Skeletal muscle tissue (tissue), 4 donors: ENCODE data around the gene TPCN1. TPM values are rescaled to one million over a fixed set of nuclear protein-coding genes. Genes with fewer than 3 reads are reported as not detected.

ENCODE experiments used
- H3K27ac ChIP-seq: one replicate; pipeline ENCODE4 v1.7.0; 2013; ENCODE audit warnings: mild to moderate bottlenecking, low read depth, low read length, inconsistent platforms
- H3K27me3 ChIP-seq, 3 donors: one replicate each; pipeline ENCODE4 v1.7.0; 2013; ENCODE audit warnings: low read length in 3 of 3; ENCODE audit not compliant: control insufficient read depth in 3 of 3, insufficient read depth in 3 of 3
- H3K36me3 ChIP-seq, 3 donors: one replicate each; pipeline ENCODE4 v1.7.0; 2013; ENCODE audit warnings: low read length in 3 of 3; ENCODE audit not compliant: control insufficient read depth in 3 of 3, insufficient read depth in 3 of 3
- H3K4me1 ChIP-seq, 3 donors: one replicate each; pipeline ENCODE4 v1.7.0; 2013; ENCODE audit warnings: low read length in 3 of 3, mild to moderate bottlenecking in 3 of 3; ENCODE audit not compliant: control insufficient read depth in 3 of 3, insufficient read depth in 3 of 3
- H3K4me3 ChIP-seq, 3 donors: one replicate each; pipeline ENCODE4 v1.7.0; 2013; ENCODE audit warnings: low read length in 3 of 3
- H3K9ac ChIP-seq, 3 donors: one replicate each; pipeline ENCODE4 v1.7.0; 2013; ENCODE audit warnings: low read length in 3 of 3, mild to moderate bottlenecking in 3 of 3, moderate library complexity in 2 of 3, low read depth in 1 of 3
- H3K9me3 ChIP-seq, 3 donors: one replicate each; pipeline ENCODE4 v1.7.0; 2013; ENCODE audit warnings: low read length in 3 of 3; ENCODE audit not compliant: control insufficient read depth in 3 of 3
- total RNA-seq: library from RNA; depleted of rRNA; stranded (reverse); fragments of >200 nt; gene quantifications from one replicate; pipeline ENCODE4 v1.2.3, GENCODE V29; 2014
- donor health status: Osteomylitis.

Gene TPCN1
- total RNA-seq, 1 donor from 2014 or later, result 11.0 TPM

GRCh38 chr12:113266106-113266895, 45.0 kb downstream of the TPCN1 start:
- Histone ChIP-seq H3K9ac (no peak overlapping the region), H3K4me1 (peaks cover 7 to 18% (median 17%) of the 10 kb centered on the region in 3 donors), H3K4me3 (no peak overlapping the region), H3K27ac (no peak overlapping the region), H3K36me3 (peaks cover 52 to 60% (median 55%) of the 10 kb centered on the region in 3 donors), H3K9me3 (no peaks in the 10 kb centered on the region), H3K27me3 (no peaks in the 10 kb centered on the region)

- Histone ChIP-seq H3K36me3 (peaks cover 52 to 57% (median 56%) of the 10 kb centered on the region in 3 donors), H3K27me3 (no peaks in the 10 kb centered on the region), H3K9ac (no peak overlapping the region), H3K27ac (no peak overlapping the region), H3K9me3 (no peaks in the 10 kb centered on the region), H3K4me3 (no peak overlapping the region), H3K4me1 (peaks cover 20 to 26% (median 26%) of the 10 kb centered on the region in 3 donors)
Observed at GRCh38 chr12:113267621-113268020, 46.4 kb downstream of the TPCN1 start.

GRCh38 chr12:113268136-113268535, 46.9 kb downstream of the TPCN1 start:
- Histone ChIP-seq H3K9me3 (no peaks in the 10 kb centered on the region), H3K4me1 (peaks cover 25 to 26% (median 26%) of the 10 kb centered on the region in 3 donors), H3K27me3 (no peaks in the 10 kb centered on the region), H3K9ac (no peak overlapping the region), H3K27ac (no peak overlapping the region), H3K4me3 (no peak overlapping the region), H3K36me3 (peaks cover 54 to 60% (median 55%) of the 10 kb centered on the region in 3 donors)

DNA sequence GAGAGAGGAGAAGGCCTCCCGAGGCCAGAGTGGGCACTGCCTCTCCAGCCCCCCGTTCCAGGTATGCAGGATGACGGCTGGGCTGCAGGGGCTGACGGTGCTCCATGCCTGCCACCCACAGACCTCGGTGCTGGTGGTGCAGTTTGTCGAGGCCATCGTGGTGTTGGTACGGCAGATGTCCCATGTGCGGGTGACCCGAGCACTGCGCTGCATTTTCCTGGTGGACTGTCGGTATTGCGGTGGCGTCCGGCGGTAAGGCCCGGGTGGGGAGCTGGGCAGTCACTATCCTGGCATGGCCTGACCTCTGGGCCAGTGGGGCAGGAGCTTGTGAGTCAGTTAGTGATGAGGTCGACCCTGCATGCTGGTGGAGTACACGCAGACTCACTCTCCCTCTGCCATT, 47.4 kb downstream of the TPCN1 start:
- H3K4me3 ChIP-seq, result no peak overlapping the region
- peaks cover 54 to 63% (median 58%) of the 10 kb centered on the region in 3 donors for H3K36me3 ChIP-seq
- no peak overlapping the region for H3K27ac ChIP-seq
- H3K9ac ChIP-seq, result no peak overlapping the region
- H3K27me3 ChIP-seq, result no peaks in the 10 kb centered on the region
- H3K9me3 ChIP-seq, result no peaks in the 10 kb centered on the region
- peaks cover 22 to 27% (median 24%) of the 10 kb centered on the region in 3 donors for H3K4me1 ChIP-seq

DNA sequence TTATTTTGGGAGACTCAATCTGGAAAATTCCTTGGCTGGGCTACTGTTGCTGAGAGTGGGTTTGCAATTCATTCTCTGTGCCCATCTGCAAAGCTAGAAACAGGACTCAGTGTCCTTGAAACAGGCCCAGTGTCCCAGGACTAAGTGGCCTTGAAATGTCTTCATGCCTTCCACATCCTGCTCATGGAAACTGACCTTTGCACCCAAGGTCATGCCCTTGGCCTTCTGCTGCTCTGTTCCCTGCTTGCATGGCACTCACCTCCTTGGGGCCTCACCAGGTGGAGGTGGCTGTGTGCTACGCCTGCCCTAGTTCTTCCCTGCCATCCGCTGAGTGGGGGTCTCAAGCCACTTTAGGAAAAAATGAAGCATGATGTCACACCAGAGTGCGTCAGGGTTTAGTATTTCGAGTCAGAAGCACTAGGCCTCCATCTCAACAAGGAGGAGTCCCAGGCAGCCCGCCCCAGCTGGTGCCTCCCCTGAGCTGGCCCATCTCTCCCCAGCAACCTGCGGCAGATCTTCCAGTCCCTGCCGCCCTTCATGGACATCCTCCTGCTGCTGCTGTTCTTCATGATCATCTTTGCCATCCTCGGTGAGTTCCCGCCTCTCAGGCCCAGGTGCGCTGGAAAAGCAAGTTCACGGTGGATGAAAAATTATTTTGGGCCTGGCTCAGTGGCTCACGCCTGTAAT, 48.1 kb downstream of the TPCN1 start:
- no peak overlapping the region for H3K27ac ChIP-seq
- H3K4me1 ChIP-seq, result peaks cover 22 to 28% (median 24%) of the 10 kb centered on the region in 3 donors
- no peak overlapping the region for H3K4me3 ChIP-seq
- H3K9me3 ChIP-seq, result no peaks in the 10 kb centered on the region
- H3K36me3 ChIP-seq, result peaks cover 60 to 64% (median 62%) of the 10 kb centered on the region in 3 donors
- no peak overlapping the region for H3K9ac ChIP-seq
- H3K27me3 ChIP-seq, result no peaks in the 10 kb centered on the region

- Histone ChIP-seq H3K36me3 (peaks cover 66 to 69% (median 68%) of the 10 kb centered on the region in 3 donors), H3K9ac (no peak overlapping the region), H3K4me1 (peaks cover 22 to 28% (median 24%) of the 10 kb centered on the region in 3 donors)
Observed at GRCh38 chr12:113270709-113271009, 49.4 kb downstream of the TPCN1 start.

DNA sequence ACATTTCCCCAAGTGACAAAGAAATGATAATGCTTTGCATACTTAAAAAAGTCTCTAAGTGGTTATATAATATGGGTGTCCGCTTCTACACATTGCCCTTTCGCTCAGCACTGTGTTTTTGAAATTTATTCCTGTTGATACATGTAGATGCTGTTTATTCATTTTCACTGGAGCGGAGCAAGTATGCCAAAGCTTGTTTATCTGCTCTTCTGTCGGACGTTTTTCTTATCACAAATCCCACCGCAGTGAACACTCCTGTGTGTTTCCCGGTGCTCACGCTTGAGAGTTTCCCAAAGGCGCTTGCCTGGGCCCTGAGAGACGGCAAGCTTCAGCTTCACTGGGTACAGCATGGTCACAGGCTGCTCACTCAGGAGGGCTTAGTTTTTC, 50.2 kb downstream of the TPCN1 start:
- Histone ChIP-seq H3K9me3 (no peaks in the 10 kb centered on the region), H3K4me1 (peaks cover 22 to 28% (median 24%) of the 10 kb centered on the region in 3 donors), H3K36me3 (peaks cover 61 to 67% (median 64%) of the 10 kb centered on the region in 3 donors), H3K27ac (peak overlapping the region; percentile 83), H3K4me3 (peak overlapping the region in 1 of 3 donors; percentile 40), H3K9ac (peak overlapping the region; percentile 12 to 75 (median 30)), H3K27me3 (no peaks in the 10 kb centered on the region)

More at GRCh38 chr12:113270709-113271009, 49.4 kb downstream of the TPCN1 start:
- Histone ChIP-seq H3K27me3 (no peaks in the 10 kb centered on the region), H3K9me3 (no peaks in the 10 kb centered on the region), H3K27ac (no peak overlapping the region), H3K4me3 (no peak overlapping the region)

- Histone ChIP-seq H3K4me1 (peaks cover 22 to 28% (median 24%) of the 10 kb centered on the region in 3 donors), H3K9me3 (no peaks in the 10 kb centered on the region), H3K36me3 (peaks cover 61 to 67% (median 62%) of the 10 kb centered on the region in 3 donors), H3K27ac (peak overlapping the region; percentile 83), H3K27me3 (no peaks in the 10 kb centered on the region), H3K9ac (peak overlapping the region; percentile 12 to 75 (median 30)), H3K4me3 (peak overlapping the region in 2 of 3 donors; percentile 40 to 41)
Observed at GRCh38 chr12:113271853-113272561, 50.7 kb downstream of the TPCN1 start.

DNA sequence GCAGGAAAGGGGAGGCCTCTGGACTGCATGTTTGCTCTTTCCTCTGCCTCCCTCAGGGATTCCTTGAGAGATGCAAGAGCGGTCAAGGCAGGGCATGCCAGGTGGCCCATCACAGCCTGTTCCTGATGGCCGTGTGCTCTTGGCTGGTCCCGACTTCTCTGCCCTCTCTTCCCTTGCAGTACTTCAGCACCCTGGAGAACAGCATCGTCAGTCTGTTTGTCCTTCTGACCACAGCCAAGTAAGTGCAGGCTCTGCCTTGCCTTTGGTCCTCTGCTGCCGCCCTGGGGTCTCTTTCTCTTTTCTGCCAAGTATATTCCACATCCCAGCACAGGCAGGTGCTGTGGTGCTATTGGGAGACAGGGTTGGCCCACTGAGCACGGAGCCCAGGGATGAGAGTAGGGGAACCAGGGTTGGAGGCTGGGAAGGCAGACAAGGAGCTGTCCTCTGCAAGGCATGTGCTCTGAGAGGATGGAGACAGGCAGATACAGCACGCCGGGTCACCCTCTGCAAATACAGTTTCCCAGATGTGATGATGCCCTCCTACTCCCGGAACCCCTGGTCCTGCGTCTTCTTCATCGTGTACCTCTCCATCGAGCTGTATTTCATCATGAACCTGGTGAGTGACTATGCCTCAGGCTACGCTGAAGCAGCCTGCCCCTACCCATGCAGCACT, 51.9 kb downstream of the TPCN1 start:
- H3K4me3 ChIP-seq, result no peak overlapping the region
- H3K4me1 ChIP-seq, result peaks cover 22 to 28% (median 24%) of the 10 kb centered on the region in 3 donors
- H3K9me3 ChIP-seq, result no peaks in the 10 kb centered on the region
- no peaks in the 10 kb centered on the region for H3K27me3 ChIP-seq
- peak overlapping the region; percentile 83 for H3K27ac ChIP-seq
- peaks cover 64 to 68% (median 65%) of the 10 kb centered on the region in 3 donors for H3K36me3 ChIP-seq
- peak overlapping the region in 1 of 3 donors; percentile 40 for H3K9ac ChIP-seq
